Bone marrow (tissue), 2 donors: ENCODE data around the gene RABGAP1.

Experiments
- DNase-seq, 2 donors: peaks; one replicate each; lab custom pipeline; 2025; lab: John Stamatoyannopoulos, UW

Gene RABGAP1

DNA sequence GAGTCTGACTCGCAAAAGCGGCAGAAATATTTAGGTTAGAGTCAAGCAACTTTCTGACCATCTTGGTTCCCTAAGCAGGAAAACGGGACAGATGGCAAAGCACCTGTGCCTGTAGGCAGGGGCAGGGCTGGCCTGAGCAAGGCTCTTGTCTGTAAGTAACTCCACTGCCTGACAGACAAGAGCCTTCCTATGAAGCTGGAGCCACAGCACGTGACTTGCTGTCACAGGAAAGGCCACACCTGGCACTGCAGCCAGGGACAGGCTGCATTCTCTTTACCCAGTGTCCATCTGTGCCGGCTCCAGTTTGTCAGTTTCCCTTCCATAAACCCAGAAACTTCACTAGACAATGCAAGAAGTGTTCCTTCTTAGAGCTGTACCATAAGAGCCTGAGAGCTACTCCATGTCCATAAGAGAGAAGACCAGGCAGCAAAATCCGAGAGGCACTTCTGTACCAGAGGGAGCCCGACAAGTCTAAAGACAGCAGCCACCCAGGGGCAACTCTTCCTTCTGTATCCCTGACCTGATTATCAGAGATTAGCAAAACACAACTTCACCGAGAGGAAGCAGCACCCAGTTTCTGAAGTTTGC is 170.7 kb downstream of the RABGAP1 start:
- no peak for DNase-seq

DNA sequence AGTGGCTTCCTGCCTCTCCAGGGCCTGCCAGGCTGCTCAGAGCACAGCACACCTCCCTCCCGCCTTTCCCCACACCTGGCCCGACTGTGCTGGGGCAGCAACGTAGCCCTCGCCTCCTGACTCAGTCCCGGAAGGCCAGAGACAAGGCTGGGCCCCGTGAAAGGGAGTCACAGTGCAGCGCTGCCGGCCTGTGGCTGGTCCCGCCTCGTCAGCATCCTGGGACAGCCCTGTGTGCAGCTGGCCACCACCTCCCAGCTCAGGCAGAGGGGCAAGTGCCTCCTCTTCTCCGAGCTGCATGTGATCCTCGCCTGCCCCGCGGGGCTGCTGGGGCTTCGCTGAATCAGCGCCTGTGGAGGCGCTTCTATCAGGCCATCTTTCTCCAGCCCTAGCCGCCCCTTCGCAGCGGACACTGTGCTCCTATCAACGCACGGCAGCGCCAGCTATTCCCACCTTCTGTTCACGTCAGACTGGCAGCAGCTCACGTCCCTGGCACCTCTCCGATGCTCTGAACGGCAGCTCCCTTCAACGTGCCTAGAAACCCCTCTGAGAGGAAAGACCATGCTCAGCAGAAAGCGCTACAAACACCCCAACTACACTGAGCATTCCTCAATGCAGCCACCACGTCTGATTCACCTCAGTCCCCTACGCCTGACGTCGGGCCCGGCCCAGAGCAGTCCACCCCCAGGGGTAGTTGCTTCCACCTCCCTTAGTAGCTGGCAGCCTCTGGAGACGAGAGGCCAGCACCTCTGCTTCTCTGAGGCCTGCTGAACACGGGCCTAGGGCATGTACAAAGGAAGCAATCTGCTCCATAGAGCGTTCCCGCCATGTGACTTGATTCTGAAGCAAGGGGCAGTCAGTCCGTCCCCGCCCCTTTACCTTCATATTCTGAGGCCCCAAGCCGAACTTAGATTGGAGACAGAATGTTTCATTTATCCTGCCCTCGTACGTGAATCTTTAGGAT is 171.5 kb downstream of the RABGAP1 start:
- DNase-seq: no peak

DNA sequence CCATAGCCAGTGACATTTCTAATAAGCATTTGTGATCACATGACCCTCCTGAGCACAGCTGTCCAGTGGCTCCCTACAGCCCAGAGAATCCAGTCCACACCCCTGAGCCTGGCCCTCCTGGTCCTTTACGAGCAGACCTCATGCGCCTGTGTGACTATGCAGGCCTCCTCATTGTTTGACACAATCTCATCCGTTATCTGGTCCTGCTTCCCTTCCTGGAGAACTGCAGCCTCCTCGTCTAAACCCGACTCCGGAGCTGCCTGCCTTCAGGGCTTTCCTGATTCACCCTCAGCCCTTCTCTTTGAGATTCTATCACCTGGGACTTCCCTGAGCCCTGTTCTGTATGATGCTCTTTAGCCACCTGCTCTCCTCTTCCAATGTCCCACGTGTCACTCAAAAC is 172.4 kb downstream of the RABGAP1 start:
- DNase-seq: no peak

- DNase-seq: no peak
Observed at GRCh38 chr9:123115146-123115913, 174.5 kb downstream of the RABGAP1 start.

GRCh38 chr9:123116036-123116435 is 175.2 kb downstream of the RABGAP1 start:
- no peak for DNase-seq

GRCh38 chr9:123119566-123119965 is 178.7 kb downstream of the RABGAP1 start:
- no peak for DNase-seq

- DNase-seq: no peak
Observed at GRCh38 chr9:123120131-123120530, 179.3 kb downstream of the RABGAP1 start.

GRCh38 chr9:123120953-123121352 is 180.1 kb downstream of the RABGAP1 start:
- DNase-seq: no peak

GRCh38 chr9:123121457-123121856 is 180.6 kb downstream of the RABGAP1 start:
- no peak for DNase-seq

DNA sequence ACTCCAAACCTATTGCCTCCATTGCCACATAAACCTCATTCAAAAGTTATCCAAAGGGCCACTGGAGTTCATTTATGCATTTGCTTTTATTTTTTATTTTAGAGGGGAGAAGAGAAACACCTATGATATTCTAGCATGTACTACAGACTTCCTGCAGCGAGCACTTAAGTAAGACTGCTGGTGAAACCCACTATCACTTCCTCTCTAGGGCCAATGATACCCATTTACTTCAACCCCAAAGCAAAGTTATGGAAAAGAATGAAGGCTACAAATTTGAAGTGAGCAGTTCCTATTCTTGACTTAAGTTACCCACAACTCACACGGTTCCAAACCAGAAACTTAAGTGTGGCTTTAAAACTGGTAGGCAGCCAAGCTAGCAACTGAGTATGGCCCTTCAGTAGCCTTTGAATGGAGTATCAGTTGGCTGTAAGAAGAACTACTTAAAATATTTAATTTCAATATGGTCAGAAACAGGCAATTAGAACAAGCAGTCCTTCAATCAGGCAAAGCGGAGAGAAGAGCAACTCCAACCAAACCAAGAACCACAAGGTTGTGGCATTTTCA is 186.8 kb downstream of the RABGAP1 start:
- DNase-seq: no peak

- DNase-seq: no peak
Observed at GRCh38 chr9:123128591-123128990, 187.8 kb downstream of the RABGAP1 start.

DNA sequence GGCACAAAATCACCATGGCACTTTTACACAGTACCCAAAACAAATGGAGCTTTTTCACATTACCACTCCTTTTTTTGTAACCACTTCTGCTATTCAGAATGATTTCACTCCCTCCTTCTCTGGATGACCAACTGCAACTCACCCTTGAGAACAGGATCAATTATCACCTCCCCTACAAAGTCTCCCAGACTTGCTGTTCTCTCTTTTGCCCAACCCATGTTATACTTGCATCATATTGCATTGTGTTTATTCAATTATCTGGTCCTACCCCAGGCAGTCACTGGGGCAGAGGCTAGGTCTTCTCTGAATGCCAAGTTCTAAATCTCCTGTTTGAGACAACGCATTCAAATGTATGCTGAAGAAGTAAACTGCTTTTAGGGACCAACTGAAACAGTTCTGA is 188.6 kb downstream of the RABGAP1 start:
- no peak for DNase-seq

GRCh38 chr9:123131258-123131657 is 190.4 kb downstream of the RABGAP1 start:
- no peak for DNase-seq

GRCh38 chr9:123131993-123132392 is 191.2 kb downstream of the RABGAP1 start:
- DNase-seq: no peak

DNA sequence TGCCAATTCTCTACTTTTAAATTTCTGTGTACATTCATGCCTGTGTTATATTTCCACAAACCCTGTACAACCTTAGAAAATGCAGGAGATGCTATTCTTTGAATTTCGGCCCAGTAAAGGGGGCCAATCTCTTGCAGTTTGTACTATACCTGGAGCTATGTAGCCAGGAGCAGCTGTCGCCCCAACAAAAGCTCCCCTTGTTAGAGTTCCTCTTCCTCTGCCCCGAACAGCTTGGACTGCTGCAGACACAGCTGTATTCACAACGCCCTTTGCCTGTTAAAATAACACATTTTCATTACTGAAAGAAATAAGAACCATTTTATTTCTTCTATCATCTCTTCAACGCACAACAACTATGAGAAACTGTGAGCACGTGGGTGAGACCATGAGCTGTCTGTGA is 191.9 kb downstream of the RABGAP1 start:
- no peak for DNase-seq

DNA sequence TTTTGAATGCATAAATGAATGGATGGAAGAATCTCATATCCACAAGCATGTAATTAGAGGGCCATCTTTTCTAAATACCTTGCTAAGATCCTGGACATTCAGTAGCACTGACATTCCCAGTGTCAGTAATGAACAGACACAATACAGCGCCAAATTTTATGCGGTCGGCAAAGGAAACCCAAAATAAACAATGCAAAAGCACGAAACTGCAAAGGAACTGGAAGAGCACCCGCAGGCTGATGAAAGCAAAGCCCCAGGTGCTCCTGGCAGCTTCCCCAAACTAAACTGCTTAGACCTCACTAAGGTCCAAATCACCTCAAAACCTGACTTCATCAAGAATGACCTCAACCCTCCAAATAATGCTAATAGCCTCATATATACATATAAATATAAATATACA is 194.6 kb downstream of the RABGAP1 start:
- no peak for DNase-seq

GRCh38 chr9:123138163-123138562 is 197.3 kb downstream of the RABGAP1 start:
- DNase-seq: no peak

DNA sequence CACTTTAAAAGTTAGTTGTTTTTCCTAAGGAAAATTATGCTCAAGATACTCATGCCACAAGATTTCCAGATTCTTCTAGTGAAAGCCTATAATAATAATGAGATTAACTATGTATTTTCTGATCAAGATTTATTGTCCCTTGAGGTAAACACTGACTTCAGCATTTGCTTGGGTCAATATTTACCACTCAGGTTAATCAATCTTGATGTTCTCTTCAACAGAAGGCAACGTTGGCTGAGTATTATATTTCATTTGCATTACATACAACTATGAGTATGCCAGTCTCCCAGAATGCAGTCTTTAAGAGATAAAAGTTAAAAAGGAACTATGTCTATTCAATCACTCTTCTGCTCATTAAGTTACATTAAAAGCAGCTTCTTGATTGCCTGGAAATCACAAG is 208.2 kb downstream of the RABGAP1 start:
- DNase-seq: no peak

DNA sequence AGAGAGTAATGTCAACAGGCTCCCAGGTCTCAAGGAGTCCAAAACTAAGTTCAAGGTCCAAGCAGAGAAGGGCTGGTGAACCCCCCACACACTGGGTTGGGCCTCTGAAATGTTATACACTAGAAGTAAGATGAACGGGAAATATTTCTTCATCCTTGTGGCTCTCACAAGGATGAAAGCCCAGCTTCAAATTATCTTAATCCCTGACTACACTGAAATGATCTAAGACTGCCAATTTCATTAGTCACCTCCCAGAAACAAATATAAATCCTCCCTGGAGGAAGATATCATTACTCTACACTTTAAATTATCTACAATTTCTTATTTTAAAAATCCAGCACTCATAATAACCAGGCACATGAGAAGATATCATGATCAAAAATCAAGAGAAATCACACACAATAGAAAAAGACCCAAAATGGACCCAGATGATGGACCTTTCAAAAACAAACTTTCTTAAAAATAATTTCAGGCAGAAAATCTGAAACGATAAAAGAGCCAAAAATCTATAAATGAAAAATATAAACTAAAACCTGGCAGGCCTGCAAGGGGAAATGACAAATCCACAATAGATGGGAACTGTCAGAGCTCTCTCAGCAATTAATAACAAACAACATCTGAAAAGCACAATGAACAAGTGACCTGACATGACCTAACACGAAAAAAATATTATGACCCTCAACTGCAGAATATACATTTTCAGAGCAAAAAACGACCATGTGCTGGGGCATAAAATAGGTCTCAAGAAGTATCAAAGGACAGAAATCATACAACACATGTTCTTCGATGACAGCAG is 210.1 kb downstream of the RABGAP1 start:
- no peak for DNase-seq
